NCI-H1048 (cell line): ENCODE data around the gene CD36.

Experiments
- DNase-seq: peaks from one replicate; lab custom pipeline; 2025; lab: John Stamatoyannopoulos, UW

The CD36 gene

DNA sequence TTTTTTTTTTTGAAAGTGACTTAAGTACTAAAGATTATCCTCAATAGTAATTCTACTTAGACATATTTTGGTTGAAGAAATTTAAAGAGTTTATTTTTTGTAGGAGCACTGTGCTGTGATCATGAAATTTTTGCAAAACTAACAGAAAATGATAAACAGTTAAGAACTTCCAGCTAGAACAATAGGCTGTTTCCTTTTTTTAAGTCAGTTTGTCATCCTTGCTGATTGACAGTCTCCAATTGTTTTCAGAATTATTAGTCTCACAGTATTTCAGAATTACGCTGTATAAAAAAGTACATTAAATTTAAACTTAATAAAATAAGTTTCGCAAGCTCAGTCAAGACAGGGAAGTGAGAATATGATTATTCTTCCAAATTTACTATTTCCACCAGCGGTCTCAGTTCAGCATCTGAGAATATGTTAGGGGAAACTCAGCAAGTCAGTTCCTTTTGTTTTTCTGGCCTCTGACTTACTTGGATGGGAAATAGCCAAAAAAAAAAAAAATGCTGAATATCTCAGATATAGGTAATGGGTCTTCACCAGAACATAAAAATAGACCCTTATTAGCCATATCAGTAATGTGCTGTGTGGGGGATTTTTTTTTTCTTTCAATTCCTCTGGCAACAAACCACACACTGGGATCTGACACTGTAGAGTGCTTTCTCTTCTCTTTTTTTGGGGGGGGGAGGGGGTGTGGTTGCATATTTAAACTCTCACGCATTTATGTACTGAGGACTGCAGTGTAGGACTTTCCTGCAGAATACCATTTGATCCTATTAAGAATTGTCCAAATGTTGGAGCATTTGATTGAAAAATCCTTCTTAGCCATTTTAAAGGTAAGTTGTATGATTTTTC, at the start of gene CD36:
Gene CD36 (plus strand): TSS at position 732 of the 855 bp plus-strand sequence. CDS start 8,099 bp downstream, outside the sequence.
- DNase-seq, result no peak

DNA sequence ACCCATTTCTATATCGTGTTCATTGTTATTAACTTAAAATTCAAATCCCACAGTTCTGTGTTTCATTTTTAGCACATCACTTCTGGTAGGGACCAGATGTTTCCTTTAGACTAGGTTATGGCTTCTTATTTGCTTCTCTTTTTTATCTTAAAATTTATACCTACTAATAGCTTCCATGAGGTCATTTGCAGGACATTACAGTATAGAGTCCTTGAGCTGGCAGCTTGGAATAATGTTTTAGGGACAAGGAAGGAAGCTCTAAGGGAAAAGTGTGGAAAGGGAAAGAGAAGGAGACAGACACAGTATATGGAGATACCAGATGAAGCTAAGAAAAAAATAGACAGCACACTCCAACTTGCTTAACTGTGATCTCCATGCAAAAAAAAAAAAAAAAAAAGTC, 48.8 kb upstream of the CD36 start:
- no peak for DNase-seq

DNA sequence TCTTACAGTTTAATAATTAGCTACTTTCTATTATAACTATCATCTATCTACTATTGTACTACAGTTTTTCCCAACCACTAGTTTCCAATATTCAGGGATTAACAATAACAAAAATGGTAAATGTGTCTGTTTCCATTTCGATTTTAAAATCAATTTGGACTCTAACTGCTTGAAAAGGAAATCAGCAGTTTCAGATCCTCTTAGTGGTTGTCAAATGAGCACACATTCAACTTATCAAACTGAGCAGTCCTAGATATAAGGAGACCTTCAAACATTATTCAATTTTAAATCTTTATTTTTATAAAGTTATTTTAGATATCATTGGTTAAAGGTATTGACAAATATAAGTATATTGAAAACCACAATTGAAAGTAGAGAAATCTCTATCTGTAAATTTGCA, 46.8 kb upstream of the CD36 start:
- DNase-seq, result no peak

DNA sequence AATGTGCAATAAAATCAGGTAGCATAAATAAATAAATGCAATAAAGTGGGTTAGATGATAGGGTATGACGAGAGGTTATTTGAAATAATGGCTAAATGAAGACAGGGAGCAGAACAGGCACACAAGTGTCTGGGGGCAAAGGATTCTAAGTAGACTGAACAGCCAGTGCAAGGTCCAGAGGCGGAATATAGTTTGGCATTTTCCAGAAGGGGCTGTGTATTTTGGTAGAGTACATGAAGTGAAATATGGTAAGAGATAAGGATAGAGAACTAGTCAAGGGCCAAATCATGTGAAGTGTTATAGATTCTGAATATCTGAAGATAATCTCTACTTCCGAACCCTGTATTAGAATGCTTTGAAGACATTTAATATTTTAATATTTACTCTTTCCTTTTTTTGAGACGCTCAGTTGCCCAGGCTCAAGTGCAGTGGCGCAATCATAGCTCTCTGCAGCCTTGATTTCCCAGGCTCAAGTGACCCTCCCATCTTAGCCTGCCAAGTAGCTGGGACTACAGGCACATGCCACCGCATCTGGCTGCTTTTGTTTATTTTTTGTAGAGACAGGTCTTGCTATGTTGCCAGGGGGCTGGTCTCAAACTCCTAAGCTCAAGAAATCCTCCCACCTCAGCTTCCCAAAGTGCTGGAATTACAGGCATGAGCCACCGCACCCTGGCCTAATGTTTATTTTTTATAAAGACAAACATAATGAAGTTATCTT, 44.4 kb upstream of the CD36 start:
- no peak for DNase-seq

DNA sequence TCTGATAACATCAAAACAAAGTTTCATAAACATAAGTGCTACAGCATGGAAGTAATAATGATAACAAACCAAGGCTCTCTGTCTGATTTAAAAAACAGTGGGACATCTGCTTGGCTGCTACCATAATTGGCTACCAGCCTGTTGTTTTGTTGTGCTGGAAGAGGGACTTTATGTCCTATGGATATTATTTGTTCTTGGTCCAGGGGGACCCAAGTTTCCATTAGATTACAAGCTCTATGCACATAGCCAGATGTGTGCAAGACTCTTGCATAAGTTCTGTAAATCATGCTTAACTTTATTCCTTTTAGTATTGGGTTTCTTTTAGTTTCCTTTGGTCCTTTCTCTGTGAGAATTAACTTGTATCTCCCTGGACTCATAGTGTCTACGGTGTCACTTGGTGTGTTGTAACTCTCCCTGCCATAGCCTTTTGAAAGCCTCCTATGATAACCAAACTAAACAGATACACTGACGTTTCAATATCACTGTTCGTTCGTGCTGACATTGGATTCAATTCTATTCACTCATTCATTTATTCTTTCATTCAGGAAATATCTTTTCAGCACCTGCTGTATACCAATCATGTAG, 41.4 kb upstream of the CD36 start:
- no peak for DNase-seq

DNA sequence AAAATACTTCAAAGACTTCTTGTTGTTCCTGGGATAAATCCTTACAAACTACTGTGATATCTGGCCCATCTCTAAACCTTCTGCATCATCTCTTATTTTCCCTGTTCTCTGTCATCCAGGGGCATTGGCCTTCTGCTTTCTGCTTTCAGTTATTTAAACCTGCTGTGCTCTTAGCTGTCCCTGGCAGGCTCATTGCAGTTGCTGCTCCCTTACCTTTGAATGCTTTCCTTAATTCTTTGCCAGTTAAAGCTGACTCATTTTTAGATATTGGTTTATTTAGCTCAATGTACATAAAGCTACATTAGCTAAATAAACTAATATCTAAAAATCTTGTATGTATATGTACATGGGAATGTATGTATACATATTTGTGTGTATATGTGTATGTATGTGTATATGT, 40.6 kb upstream of the CD36 start:
- DNase-seq, result no peak

DNA sequence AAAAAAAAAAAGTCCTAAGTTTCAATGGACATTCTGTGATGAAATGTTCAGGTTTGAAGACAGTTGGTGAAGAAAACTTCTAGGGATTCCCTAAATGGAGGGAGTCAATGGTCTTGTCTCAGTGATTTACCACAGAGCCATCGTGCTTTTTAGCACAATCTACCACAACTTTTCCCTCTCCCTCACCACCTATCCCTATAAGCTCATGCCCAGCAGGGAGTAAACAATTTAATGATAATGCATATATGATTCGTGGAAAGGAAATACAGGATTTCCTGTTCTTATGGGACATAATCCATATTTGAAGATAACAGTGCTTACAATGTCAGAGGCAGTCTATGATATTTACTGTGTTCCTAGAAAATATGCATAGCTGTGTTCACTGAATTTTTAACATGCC, 38.4 kb upstream of the CD36 start:
- DNase-seq, result no peak

DNA sequence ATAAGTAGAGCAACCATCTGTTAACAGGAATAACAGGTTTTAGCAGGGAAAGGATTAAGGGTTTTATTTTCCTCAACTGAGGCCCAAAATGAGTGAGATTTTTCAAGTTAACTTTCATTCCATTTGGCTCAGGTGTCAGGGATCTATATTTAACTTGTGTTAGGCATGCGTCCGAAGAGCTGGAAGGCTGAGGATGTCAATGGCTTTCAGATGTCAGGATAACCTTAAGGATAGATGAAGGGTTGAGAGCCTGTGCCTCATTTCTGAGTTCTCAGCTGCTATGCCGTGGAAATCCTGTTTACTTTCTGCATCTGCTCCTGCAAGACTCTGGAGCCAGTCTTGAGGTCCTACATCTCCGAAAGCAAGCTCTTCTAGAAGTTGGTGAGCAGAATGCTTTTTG, 36.4 kb upstream of the CD36 start:
- DNase-seq, result no peak

DNA sequence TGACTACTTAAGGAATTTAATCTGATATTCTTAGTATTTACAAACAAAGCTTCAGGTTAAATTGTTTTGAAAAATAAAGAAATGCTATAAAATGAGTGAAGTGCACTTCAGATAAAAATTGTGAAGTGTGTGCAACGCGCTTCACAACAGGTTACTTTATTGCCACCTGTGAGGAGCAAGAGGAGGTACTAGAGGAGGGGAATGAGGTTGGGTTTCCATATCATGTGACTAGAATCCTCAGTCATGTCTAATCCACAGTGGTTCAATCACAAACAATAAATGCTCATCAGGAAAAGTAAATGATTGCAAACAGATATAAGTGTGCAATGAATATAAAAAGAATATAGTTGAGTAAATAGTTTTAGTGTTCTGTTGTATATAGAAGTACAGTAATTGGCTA, 34.5 kb upstream of the CD36 start:
- DNase-seq, result no peak

DNA sequence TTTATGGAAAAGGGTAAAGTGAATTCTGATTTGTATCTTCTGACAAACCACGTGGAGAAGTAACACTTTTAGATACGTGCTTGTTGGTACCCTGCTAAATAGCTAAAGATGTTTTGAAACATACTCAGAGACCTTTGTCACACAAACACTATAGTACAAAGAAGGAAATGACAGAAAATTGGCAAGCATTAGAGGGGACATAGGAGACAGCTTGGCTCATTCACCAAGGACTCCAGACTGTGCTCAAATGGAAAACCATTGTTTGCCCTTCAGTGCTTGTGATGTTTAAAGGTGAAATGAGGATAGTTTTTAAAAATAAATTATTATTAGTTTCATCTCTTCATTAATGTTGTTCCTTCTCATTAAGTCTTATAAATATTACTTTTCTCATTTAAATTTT, 34.0 kb upstream of the CD36 start:
- no peak for DNase-seq

DNA sequence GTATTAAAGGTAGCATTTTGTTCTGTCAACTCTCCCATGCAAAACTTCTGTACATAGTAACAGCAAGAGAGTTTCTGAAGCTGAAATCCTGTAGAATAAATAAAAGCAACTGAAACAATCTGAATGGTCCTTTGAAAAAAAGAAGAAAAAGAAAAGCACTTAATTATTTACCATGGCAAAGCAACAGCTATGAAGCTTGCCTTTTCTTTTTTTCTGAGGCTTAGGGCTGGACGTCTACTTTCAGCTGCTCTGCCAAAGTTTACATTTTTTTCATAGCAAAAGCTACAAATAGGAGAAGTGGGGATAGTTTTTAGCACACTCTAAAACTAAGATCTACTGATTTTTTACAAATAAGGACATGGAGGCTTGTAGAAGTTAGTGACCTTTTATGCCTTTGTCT, 31.3 kb upstream of the CD36 start:
- DNase-seq, result no peak

DNA sequence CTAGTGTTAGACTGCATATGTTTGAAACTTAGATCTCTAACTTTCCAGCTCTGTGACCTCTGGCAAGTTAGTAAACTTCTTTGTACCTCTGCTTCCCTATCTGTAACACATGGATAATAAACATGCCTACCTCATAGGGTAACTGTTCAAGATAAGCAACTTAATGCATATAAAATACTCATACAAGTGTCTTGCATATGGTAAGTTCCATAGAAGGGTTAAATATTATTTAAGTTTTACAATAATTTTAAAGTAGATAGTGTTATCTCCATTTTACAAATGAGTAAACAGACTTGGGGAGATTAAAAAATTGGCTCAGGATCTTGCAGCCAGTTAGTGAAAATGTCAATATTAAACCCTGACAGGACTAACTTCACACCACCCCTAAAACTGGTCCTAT, 30.1 kb upstream of the CD36 start:
- no peak for DNase-seq

DNA sequence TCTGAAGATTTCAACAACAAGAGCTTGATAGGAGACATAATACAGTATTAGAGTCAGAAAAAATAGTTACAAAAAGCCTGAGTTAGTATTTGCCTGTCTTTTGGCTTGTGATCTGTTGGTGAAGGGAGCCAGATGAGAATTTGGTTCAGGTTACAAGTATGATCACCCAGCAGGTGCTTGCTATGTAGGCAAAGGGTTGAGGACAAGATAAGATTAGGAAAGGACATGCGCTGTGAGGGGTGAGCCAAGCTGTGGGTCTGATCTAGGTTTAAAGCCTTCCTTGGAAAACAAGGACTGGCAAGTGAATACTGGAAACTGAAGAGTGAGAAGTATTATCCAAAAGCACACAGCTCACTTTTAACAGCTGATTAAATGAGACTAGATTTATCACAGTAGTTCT, 28.7 kb upstream of the CD36 start:
- DNase-seq, result no peak

DNA sequence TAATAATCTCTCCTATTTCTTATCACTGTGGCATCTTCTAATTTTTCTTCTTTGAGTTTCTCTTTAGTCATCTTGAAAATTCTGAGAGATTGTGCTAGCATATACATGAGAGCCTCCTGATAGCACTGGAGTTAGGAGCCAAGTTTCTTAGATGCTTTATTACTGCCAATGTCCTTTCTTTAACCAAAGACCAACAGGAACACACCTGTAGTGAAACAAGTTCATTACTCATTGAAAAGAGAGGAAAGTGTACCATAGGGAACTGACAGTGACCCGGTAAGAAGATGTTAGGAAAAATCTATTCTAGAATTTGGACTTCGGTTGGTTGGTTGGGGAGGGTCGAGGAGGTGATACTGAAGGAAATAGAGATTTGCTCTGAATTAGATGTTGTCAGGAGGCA, 27.1 kb upstream of the CD36 start:
- DNase-seq, result no peak

DNA sequence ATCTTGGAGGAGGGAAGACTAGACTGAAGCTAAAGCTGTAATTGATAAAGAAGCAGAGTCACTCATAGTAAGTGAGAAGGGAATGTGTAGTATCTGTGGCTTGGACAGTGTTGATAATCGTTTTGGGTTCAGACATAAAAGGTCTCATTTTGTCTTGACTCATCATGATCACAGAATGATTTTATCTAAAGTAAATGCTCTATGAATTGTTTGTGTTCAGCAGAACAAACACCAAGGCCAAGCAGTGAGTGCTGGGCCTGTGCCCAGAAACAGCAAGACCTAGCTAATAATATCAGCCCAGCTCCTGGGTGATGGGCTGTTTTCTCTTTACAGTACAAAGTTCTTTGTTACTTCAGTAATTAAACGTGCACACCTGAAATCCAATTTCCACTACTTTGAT, 26.7 kb upstream of the CD36 start:
- no peak for DNase-seq

DNA sequence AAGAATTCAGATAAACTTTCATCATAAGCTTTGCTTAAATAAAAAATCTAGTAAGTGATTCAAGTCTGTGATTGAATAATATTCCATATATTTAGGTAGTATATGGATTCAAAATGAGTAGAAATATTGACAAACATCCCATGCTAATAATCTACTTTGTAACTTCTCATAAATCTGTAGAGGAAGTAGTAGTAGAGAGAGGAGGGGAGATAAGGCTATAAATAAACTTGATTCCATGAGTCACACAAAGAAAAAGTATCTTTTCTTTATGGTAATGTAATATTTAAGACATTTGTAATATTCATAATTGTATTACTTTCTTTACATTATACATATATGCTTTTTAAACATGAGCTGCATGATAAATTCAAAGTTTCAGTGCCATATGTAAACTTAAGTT, 25.6 kb upstream of the CD36 start:
- DNase-seq, result no peak

DNA sequence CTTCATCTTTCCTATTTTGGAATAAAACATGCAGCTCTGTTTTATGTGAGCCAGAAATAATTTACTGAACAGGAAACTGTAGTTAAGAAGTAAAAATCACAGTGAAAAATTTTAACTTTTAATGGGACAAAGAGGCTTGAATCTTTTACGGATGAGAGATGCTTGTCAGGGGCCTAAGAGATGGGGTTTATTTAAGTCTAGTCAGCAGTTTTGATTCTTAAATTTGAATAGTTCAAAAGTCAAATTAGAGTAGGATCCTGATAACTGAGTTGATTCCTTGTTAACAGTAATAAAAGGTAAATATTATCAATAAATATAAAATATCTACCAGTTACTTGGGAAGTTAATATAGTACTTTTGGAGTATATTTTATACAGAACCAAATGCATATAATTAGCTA, 24.9 kb upstream of the CD36 start:
- DNase-seq, result no peak

DNA sequence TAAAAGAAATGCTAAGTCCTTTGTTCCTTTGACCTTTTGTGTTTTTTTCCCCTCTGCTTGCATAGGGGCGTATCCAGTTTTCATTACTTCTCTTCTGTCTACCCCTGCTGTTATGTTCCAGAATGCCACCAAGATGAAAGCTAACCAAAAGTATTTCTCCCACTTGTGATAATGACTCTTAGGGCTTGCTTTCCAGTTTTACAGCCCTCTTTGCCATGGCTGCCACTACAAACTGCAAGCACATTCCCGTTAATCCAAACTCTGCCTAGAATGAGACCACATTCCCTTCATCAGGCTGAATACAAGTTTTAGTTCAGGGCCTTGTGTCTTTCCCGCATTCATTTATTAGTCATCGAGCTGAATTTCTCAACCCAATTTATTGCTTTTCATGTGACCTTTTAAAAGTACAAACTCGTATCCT, 23.6 kb upstream of the CD36 start:
- DNase-seq, result no peak

DNA sequence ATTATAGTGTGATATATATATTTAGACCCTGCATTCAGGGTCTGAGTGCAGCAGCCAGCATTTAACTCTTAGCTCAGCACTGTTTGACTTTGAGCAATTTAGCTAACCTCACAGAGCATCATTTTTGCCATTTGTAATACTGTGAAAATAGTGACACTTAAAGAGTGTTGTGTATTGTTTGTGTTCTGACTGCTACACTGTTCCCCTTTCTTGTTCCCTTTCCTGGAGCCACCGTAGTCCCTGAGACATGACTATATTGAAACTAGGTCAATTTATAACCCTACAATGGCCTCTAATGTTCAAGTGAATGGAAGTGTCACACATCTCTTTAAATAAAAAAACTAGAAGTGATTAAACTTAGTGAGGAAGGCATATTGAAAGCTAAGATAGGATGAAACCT, 20.3 kb upstream of the CD36 start:
- no peak for DNase-seq

DNA sequence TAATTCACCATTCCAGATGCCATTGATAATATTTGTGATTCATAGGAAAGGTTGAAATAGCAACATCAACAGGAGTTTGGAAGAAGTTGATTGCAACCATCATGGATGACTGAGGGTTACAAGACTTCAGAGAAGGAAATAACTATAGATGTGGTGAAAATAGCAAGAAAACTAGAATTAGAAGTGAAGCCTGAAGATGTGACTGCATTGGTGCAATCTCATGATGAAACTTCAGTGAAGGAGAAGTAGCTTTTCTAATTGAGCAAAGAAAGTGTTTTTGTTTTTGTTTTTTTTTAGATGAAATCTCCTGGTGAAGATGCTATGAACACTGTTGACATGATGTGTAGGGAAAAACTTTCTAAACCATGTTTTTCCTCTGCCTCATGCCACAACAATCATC, 18.7 kb upstream of the CD36 start:
- DNase-seq, result no peak

DNA sequence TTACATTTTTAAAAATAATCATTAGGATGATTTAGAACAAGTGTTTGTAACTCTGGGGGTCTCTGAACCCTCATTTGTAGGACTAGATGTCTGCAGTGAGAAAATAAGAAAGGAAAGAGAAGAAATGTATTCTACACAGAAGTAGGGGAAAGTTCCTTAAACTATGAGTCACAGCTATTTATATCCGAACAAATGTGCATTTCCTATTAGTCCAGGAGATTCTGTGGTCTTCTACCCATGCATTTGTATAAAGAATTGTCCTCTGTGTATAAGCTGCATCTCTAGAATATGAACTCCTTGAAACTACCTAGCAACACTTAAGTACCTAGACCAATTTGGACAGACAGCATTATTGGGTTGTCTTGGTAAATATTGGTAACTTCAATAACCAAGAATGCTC, 15.9 kb upstream of the CD36 start:
- no peak for DNase-seq

DNA sequence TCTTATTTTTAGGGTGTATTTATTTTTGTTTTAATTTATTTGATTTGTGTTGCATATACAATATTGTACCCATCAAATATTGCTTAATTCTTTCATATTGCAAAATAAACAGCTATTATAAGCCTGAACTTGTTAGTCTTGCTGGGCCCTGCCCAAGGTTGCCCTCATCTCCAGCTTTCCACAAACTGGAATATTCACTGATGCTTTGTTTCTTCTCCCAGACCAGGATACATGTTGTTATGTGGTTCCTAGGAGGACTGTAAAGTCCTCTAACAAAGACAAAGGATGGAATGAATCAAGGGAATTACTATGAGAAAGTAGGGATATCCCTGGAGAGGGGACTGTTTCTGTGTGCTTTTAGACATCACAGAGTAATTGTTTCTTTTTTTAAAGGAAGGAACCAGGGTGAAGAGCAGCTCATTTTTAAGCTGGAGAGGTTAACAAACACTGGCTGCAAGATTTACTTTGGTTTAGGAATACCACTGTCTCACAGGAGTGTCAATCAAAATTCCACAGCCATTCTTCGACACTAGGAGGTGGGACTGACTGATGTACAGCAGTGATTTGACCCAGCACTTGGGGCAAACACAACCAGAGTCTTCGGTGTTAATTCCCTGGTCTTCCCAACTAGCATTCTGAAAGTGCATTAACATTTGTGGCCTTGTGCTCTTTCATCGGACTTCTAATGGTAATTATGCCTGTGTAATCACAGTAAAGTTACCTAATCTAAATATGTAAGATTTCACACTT, 14.8 kb upstream of the CD36 start:
- DNase-seq, result no peak

DNA sequence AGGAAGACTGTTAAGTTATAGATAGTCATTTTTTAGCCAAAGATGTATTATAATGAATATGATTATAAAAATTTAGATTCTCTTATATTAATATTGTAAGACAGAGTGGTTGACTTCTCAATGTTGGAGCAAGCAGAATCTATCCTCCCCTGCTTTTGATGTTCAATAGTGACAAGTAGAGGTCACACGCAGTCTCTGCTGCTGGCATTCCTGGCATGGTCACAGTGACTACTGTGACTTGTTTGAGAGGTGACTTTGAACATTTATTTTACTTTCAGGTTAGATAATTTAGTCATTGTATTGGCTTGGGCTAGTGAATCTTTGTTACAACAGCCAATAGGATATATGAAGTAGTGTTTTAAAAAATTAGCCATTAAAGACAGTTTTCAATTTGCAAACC, 13.7 kb upstream of the CD36 start:
- DNase-seq, result no peak
